GM19043 (cell line): ENCODE measurements around the gene GDF15.
"Not testable (repeated sequence)": the region's sequence is repeated elsewhere in the genome, so short reads cannot be mapped to it uniquely, and the experiment has no call there.

Experiments
- ATAC-seq: cut with Tn5 transposase; IDR thresholded peaks from one replicate; pipeline ENCODE4 v1.9.1; 2021; ENCODE audit warnings: low read depth; ENCODE audit not compliant: unreplicated experiment

The GDF15 gene, protein sequence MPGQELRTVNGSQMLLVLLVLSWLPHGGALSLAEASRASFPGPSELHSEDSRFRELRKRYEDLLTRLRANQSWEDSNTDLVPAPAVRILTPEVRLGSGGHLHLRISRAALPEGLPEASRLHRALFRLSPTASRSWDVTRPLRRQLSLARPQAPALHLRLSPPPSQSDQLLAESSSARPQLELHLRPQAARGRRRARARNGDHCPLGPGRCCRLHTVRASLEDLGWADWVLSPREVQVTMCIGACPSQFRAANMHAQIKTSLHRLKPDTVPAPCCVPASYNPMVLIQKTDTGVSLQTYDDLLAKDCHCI

DNA sequence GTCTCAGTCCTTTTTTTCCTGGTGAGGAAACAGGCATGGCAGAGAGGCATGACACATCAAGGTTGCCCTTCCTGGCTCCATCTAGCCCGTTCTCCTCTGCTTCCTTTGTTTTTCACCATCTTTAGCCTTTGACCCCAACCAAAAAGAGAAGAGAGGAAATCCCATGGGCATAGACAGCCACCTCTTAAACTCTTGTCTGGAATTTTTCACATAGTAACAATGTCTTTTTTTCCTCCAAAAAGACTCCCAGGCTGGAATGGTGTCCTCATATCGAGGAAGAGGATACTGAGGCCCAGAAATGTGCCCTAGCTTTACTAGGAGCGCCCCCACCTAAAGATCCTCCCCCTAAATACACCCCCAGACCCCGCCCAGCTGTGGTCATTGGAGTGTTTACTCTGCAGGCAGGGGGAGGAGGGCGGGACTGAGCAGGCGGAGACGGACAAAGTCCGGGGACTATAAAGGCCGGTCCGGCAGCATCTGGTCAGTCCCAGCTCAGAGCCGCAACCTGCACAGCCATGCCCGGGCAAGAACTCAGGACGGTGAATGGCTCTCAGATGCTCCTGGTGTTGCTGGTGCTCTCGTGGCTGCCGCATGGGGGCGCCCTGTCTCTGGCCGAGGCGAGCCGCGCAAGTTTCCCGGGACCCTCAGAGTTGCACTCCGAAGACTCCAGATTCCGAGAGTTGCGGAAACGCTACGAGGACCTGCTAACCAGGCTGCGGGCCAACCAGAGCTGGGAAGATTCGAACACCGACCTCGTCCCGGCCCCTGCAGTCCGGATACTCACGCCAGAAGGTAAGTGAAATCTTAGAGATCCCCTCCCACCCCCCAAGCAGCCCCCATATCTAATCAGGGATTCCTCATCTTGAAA lies at the start of gene GDF15:
Gene GDF15 (plus strand): TSS at position 484 of the 868 bp plus-strand sequence. CDS start 32 bp downstream, at position 516.
- no peak for ATAC-seq

DNA sequence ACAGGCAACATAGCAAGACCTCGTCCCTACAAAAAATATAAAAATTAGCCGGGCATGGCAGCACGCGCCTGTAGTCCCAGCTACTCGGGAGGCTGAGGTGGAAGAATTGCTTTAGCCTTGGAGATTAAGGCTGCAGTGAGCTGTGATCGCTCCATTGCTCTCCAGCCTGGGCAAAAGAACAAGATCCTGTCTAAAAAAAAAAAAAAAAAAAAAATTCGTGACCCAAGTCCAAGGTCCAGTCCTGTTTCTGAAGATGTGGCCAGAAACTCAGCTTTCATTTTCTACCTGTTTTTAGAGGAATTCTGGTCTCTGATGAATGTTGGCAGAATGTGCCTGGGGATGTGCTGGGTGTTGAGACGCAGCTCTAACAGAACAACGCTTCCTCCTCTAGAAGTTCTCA lies 47.4 kb upstream of the GDF15 start:
- no peak for ATAC-seq

DNA sequence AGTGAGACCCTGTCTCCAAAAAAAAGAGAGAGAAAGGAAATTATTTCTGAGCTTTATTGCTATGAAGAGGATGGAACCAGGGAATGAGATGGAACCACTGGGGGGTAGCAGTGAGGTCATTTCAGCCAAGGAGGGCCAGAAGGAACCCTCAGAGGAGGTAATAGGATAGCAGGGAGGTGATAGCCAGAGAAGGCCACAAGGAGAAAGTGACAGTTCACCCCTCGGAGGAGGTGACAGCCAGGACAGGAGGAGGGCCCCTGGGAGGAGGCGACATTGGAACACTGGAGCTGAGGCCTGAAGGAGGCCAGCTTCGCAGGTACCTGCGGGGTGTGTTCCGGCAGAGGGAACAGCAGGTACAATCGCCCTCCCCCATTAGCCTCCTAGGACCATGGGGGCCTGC lies 46.2 kb upstream of the GDF15 start:
- no peak for ATAC-seq

DNA sequence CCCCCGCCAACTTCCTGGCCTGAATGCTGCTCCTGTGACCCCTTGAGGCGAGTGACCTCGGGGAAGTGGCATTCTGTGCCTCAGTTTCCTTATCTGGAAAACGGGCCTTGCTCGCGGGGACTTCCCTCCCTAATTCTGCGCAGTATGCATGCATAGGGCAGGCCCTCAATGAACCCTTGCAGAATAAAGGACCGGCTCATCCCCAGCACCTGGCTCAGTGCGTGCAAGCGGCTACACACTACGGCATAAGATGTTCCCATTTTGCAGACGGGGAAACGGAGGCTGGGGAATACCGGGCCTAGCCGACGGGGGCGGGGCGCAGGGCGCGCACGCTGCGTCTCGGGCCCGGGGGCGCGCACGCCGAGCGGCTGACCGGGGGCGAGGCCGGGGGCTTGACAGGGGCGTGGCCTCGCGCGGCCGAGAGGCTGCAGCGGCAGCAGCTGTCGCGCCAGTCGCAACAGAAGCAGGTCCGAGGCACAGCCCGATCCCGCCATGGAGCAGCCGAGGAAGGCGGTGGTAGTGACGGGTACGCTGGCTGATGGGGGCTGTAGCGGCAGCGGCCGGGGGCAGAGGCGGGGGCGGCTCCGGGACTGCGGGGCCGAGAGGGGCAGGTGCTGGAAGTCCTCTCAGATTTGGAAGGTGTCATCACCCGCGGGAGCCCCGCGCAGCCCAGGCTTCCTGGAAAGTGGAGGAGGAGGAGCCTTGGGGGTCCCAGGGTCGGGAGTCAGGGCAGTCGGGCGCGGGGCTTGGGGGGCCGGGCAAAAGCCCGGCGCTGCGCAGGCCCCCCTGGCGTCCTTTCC lies 45.6 kb upstream of the GDF15 start, which contains the start of gene PGPEP1:
Gene PGPEP1 (plus strand): TSS at position 409 of the 800 bp plus-strand sequence. CDS start 84 bp downstream, at position 493.
- ATAC-seq, result no peak

DNA sequence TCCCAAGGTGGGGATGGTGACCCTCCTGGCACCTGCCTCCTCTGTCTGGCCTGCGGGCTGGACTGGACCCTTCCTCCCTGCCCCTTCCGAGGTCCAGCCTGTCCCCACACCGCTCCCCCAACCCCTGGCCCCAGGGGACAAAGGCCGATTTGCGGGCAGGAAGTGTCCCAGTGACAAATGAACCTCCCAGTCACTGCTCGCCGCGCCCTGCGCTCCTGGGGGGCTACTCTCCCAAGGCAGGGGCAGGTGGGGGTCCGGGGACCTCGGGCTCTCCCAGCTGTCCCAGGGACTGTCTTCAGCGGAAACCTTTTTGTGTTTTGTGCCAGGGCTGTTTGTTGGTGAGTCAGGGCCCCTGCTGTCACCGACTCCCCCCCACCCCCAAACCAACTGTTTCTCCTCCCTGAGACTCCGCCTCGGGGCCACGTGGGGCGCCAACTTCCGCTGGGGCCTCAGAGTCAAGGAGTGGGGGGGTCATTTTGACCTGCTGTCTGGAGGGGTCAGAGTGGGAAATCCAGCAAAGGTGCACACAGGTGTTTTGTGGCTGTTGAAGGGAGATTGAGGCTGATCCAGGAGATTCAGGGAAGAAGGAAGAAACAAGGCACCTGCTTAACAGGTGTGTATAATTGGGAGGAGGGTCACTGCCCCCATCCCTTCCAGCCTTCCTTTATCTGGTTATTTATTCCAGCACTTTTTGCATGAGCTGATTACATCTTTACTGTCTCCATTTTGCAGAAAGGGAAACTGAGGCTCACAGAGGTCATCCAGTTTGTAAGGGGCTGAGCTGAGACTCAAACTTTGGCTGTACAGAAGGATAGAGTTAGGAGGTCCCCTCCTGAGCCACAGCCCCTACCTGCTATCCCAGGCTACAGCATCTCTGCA lies 44.7 kb upstream of the GDF15 start:
- ATAC-seq, result no peak

DNA sequence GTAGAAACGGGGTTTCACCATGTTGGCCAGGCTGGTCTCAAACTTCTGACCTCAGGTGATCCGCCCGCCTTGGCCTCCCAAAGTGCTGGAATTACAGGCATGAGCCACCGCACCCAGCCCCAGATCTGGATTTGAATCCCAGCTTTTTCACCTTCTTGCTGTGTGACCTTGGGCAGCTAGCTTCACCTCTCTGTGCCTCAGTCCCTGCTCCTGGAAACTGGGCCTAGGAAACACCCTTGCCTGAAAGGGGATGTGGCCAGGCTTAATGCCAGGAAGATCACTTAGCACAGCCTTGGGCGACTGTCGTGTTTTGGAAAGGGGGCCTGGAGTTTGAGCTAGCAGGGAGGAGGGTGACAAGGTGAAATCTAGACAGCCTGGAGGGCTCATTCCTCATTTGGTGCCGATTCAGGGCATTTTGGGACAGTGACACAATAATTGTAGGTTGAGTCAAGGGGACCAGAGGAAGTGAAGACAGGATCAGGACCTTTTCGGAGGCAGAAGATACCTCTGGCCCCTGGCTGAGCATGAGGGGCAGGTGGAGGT lies 43.8 kb upstream of the GDF15 start:
- ATAC-seq, result no peak

DNA sequence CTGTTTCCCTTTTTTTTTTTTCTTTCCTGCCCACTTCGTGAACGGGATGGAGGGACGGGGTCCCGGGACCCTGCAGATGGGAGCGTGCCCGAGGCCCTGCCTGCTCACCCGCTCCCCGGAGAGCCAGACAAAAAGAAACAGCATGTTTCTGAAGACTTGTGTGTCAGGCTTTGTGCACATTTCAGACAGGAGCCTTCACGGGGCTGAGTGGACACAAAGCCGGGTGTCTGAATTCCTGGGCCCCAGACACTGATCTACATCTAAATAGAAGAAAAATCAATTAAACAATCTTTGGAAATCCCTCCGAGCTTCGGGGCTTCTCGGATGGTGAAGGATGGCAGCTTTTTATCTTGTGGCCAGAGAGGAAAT lies 41.4 kb upstream of the GDF15 start:
- no peak for ATAC-seq

DNA sequence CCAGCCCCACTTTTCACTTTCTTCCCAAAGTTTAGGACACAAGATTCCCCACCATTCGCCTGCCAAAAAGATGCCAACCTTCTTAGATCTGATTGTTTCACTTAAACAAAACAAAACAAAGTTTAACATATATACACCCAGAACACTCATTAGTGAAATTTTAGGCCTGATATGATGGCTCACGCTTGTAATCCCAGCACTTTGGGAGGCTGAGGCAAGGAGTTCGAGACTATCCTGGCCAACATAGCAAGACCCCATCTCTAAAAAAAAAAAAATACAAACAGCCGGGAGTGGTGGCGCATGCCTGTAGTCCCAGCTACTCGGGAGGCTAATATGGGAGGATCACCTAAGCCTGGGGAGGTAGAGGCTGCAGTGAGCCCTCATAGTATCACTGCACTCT lies 40.7 kb upstream of the GDF15 start:
- no peak for ATAC-seq

DNA sequence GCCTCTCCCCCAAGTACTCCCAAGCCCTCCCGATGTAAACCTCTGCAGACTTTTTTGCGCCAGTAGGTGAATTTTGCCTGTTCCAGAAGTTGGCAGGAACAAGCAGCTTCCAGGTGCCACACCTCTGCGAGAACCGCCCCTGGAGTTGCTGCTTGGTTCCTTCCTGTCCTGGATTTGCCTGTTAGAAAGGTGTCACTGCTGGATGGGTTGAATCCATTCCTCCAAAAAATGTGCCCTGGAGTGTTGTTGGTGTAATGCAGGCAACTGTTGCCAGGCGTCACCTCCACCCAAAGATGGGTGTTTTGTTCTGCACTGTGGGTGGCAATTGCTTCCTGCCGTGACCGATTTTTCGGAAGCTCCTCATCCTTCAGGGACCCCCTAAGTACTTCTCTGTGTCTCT lies 39.9 kb upstream of the GDF15 start:
- ATAC-seq, result no peak

DNA sequence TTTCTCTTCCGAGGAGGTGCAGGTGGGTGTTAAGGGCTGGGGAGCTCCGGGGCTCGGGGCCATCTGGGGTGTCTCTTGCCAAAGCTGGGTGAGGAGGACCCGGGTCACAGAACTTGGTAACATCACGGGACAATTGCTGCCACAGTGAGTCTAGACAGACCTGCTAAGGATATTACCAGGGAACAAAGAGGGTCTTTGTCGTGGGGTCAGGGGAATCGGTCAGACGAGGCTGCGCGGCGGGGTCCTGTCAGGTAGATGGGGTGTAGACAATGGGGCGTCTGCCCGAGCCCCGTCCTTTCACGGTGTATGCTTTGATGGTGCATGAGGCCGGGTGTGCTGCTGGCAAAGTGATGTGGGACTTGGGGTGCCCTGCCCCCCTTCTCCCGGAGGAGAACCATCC lies 37.8 kb upstream of the GDF15 start:
- ATAC-seq, result no peak

DNA sequence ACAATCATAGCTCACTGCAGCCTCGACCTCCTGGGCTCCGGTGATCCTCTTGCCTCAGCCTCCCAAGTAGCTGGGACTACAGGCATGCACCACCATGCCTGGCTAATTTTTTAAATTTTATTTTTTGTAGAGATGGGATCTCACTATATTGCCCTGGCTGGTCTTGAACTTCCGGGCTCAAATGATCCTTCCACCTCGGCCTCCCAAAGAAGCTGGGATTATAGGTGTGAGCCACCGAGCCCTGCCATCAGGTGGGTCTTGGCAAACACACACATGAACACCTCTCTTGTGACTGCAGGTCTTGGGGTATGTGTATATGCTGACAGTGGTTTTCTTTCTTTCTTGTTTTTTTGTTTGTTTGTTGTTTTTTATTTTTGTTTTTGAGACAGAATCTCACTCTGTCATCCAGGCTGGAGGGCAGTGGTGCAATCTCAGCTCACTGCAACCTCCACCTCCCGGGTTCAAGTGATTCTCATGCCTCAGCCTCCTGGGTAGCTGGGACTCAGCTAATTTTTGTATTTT lies 37.1 kb upstream of the GDF15 start:
- not testable (repeated sequence) for ATAC-seq

DNA sequence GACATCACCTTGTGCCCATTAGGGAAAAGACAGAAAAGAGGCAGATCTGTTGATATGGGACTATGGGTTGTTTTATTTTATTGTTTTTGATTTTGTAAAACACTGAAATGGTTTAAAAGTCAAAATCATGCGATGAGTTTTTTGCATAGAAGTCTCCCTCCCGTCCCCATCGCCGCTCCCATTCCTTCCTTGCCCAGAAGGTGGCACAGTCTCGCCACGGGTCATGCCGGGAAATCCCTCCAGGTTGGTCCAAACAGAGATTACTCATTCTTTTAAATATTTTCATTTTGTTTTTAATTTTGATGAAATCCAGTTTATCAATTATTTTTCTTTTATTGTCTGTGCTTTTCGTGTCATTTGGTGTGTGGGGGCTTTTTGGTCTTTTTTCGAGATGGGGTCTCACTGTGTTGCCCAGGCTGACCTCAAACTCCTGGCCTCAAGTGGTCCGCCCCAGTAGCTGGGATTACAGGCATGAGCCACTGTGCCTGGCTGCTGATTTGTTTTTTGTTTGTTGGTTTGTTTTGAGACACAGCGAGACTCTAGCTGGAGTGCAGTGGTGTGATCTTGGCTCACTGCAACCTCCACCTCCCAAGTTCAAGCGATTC lies 36.3 kb upstream of the GDF15 start:
- no peak for ATAC-seq

DNA sequence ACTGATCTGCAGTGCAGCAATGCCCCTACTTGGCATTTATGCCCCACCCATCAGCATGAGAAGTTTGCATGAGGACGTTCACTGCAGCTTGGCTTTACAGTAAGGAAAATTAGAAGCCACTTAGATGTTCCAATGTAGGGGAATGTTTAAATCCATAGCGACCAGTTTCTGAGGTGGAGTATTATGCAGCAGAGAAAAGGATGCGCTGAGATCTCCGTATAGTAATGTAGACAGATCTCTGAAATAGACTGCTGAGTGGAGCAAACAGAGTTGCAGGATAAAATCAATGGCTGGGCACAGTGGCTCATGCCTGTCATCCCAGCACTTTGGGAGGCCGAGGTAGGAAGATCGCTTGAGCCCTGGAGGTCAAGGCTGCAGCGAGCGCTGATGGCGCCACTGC lies 35.5 kb upstream of the GDF15 start:
- no peak for ATAC-seq

DNA sequence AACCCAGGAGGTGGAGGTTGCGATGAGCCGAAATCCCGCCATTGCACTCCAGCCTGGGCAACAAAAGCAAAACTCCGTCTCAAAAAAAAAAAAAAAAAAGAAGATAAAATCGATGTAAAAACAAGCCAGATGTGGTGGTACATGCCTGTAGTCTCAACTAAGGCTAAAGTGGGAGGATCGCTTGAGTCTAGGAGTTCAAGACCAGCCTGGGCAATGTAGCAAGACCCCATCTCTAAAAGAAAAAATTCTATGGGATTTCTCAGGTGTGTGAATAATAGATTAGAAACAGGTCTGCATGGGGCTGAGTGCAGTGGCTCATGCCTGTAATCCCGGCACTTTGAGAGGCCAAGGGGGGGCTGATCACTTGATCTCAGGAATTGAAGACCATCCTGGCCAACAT lies 34.4 kb upstream of the GDF15 start:
- ATAC-seq, result no peak

DNA sequence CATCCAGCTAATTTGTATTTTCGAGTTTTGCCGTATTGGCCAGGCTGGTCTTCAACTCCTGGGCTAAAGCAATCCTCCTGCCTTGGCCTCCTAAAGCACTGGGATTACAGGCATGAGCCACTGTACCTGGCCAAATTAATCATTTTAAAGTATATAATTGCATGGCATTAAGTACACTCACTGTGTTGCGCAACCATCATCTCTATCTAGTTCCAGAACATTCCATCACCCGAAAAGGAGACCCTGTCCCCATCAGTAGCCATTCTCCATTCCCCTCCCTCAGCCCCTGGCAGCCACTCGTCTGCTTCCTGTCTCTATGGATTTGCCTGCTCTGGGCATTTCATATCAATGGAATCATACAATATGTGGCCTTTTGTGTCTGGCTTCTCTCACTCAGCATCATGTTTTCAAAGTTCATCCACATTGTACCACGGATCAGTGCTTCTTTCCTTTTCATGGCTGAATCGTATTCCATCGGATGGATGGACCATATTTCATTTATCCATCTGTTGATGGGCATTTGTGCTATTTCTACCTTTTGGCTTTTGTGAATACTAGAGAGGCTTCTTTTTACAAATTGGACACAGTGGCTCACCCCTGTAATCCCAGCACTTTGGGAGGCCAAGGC lies 32.5 kb upstream of the GDF15 start:
- no peak for ATAC-seq

DNA sequence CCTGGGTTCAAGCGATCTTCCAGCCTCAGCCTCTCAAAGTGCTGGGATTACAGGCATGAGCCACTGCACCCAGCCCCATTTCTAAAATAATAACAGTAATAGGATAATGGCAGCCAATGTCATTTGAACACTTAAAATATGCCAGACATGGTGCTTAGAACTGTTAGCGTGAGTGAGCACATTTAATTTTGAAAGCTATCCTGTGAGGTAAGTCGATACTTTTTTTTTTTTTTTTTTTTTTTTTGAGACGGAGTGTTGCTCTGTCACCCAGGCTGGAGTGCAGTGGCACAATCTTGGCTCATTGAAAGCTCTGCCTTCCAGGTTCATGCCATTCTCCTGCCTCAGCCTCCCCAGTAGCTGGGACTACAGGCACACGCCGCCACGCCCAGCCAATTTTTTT lies 31.2 kb upstream of the GDF15 start:
- ATAC-seq, result not testable (repeated sequence)

DNA sequence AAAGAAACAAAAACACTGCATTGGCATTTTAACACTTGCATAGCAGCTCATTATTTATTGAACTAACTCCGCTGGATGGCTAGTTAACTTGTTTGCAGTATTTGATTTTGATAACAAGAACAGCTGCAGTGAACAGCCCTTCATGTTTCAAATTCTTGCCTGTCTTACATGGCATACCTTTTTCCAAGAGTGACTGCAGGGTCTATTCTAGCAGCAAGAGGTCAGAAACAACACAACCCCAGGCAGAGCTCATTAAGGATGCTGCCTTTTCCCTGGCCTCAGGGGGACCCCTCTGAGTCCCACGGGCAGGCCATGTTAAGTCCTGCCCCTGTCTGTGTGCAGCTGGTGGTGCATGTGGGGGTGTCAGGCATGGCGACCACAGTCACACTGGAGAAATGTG lies 28.9 kb upstream of the GDF15 start:
- ATAC-seq, result no peak

DNA sequence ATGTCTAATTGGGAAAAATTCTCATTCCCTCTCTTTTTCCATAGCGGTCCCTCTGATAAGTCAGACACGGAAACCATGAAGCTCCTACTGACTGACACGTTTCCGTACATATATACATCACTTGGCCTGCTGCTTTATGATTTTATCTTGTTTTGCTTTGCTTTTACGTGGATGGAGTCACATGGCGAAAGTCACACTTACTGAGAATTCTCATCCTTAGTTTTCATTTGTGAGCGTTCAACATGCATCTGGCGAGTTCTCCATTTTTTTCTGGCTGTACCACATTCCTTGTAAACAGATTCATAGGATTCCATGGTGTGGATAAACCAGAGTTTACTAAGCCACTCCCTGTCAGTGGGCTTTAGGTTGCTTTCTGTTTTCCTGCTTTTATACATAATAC lies 24.3 kb upstream of the GDF15 start:
- no peak for ATAC-seq
